Purkinje cell (primary cell): Measurements from ENCODE around the gene MAMLD1. TPM values are rescaled to one million over a fixed set of nuclear protein-coding genes. Genes with fewer than 3 reads are reported as not detected.

Source experiments
- polyA plus RNA-seq: library from polyadenylated mRNA; unstranded; fragments of >200 nt; fragmentation: Nextera tagmentation; gene quantifications from 2 replicates; pipeline ENCODE4 v1.2.1, GENCODE V29; 2014

Gene MAMLD1
- polyA plus RNA-seq: 2.1 and 2.9 TPM in 2 replicates

GRCh38 chrX:150362599-150363481 lies at the start of gene MAMLD1:
Gene MAMLD1 (plus strand): TSS chrX:150363317. CDS start chrX:150445517, 82,200 bp downstream.

Other genes with a start within 250 kb of the MAMLD1 start
- 6.2 and 6.4 TPM in 2 replicates for gene MTM1, start 205.3 kb downstream of the MAMLD1 start, polyA plus RNA-seq